Inflammatory macrophage treated with lipopolysaccharide for 1 hour (primary cell): ENCODE measurements around the gene IL23A.
"Not testable (repeated sequence)": the region's sequence is repeated elsewhere in the genome, so short reads cannot be mapped to it uniquely, and the experiment has no call there.

Experiments used
- DNase-seq, 2 donors: peaks; one replicate each; pipeline ENCODE4 v3.0.0-alpha.2; 2020 to 2022

The IL23A gene

DNA sequence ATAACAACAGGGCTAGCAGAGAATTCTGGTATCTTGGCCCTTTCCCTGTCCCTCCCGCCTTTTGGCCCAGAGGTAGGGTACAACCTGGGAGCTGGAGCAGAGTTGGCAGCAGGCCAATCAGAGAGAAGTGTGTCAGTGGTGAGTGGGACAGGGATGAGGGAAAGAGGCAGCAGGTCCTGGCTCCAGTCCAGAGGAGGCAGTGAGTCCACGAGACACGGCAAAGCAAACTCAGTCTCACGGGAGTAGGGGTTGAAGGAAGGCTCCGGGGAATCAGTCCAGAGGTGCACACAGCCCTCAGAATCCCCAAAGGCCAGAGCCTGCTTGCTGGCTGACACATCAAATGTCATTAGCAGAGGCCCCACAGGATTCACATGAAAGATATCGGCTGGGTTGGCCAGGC lies 12.2 kb upstream of the IL23A start:
- no peak for DNase-seq

DNA sequence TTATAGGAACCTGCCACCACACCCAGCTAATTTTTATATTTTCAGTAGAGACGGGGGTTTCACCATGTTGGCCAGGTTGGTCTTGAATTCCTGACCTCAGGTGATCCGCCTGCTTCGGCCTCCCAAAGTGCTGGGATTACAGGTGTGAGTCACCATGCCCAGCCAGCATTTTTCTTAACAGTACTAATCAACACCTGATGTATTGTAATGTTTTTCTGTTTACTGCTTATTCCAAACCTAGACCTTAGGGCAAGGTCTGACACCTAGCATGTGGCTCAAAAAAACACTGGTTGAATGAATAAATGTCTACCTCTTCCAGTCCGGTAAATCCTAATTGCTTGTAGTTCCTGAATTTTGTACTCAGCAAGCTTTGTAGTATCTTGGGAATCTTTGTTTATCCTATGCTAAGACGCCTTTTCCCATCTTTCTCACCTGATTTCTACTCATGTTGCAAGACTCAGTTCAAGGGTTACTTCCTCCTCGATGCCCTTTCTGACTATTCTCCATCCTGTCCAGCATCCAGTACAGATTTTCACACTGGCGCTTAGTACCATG lies 7.7 kb upstream of the IL23A start:
- DNase-seq, result no peak

DNA sequence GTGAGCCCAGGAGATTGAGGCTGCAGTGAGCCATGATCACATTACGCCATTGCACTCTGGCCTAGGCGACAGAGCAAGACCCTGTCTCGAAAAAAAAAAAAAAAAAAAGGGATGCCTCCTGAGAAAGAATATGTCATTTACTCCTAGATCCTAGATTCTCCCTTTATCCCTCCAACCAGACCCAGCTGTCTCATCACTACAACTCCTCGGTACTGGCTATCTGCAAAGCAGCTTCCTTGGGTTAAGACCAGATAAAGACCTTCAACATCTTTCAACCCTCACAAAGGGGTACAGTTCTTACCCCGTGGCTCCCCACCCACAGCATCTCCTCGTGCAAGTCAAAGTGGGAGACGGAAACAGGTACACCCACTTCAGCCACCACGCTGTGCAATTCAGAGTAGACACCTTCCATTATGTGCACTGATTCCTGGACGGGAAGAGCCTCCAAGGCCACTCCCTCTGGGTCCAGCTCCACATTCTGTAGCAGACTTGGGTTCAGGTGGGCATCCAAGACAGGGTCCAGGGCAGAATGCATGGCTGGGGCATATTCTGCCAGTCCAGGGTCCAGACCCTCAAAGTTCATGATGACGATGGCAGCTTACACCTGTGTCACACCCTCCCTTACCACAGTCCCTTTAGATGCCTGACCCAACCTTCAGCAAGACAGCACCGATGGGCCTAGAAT lies 6.0 kb upstream of the IL23A start:
- no peak for DNase-seq

DNA sequence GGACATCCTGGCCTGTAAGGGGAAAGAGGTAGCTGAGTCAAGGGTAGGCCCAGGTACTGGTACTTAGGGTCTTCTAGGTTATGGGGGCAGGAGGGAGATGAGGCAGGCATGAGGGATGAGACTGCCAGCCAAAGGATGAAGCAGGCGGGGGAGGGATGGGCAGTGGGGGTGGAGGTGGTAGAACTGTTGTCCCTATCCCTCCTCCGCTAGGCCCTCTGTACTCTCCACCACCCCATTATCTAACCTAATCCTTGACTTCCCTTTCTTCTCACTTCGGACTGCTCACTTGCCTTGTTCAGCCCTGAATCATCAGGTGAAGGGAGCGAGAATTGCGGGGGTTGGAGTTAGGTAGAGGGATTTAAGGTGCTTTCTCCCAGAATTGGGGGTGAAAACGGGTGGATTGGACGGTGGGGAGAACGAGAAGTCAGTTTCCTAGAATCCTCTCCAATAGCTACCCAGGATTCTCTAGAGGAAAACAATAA lies 5.4 kb upstream of the IL23A start:
- DNase-seq, result no peak

DNA sequence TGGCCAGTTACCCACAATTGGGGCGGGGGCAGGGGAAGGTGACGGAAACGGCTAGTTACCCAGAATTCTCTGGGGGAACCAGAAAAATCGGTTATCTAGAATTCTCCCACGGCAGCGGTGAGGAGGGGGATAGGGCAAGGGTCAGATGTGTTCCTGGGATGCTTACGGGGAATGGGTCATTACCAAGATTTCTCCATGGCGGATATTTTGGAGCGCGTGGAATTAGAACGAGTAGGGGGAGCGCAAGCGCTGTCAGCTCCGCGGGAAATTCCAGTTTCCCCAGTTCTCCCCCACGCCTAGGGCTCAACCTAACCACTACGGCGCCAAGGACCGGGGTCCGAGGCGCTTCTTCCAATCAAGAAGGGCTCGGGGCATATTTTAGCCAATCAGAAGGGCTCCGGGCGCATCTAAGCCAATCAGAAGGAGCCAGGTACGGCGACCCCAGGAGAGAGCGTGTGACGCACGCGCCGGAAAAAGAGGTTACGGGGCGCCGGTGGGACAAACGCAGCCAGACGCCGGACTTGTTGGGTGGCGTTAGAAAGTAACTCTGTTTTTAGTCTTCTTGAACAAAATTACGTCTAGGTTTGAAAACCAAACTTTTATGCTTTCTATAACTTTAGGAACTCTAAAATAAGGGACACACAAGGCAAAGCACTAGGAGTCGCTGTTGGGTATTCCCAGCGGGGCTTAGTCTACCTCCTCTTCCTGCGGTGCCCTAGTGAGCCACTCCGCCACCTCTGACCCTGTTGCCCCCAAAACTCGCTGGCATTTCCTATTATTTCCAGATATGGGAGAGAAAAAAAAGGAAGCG lies 4.8 kb upstream of the IL23A start, which contains the start of gene PAN2:
PAN2 (minus strand) TSS at position 322 of the 811 bp plus-strand sequence. CDS start 906 bp downstream, outside the sequence.
- peak; percentile 98 to 99 for DNase-seq

DNA sequence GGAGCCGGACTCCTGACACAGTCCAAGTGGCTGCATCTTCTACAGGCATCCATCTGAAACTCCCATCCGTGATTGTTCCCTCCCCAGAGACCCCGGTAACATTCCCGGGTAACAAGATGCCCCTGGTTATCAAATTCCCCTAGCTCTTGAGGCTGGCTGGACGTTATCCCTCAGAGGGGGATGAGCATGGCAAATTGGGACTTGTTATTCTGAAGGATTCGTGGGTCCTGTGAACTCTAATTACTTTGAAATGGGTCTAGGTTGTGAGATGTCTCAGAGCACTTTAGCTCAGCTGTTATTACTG lies 4.2 kb upstream of the IL23A start:
- no peak for DNase-seq

DNA sequence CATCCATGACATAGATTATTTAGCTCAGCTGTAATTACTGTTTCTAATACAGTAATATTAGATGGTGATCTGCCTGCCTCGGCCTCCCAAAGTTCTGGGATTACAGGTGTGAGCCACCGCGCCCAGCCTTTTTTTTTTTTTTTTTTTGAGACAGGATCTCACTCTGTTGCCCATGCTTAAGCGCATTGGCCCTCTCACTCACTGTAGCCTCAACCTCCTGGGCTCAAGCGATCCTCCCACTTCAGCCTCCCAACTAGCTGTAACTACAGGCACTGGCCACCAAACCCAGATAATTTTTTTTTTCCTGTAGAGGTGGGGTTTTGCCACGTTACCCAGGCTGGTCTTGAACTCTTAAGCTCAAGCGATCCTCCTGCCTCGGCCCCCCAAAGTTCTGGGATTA lies 3.2 kb upstream of the IL23A start:
- not testable (repeated sequence) for DNase-seq

DNA sequence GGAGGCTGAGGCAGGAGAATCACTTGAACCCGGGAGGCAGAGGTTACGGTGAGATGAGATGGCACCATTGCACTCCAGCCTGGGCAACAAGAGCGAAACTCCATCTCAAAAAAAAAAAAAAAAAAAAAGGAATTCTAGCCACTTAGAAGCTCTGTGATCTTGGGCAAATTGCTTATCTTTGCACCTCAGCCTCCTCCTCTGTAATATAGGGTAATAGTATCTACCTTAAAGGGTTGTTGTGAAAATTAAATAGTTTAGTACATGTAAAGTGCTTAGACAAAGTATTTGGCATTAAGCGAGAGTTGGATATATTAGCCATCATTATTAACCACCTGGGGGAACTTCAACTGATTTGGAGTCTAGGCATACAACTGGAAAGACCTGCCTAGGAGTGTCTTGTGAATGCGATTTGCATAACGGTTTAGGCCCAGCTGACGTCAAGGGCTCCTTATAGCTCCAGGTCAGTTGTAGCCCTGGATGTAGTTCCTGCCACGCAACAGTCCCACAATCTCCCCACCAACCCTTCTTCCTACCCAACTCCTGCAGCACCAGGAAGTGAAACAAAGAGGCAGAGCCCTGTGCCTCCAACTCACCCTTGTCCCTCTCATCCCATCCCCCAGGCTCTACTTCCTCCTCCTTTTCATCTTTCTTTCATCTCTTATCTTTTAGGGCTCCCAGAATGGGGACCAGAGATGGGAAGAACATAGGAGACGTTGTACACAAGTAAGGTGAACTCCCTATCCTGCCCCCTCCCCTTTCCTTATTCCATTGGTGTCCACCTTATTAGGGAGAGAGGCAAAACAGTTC lies 2.1 kb upstream of the IL23A start:
- peak; percentile 92 to 99 for DNase-seq

DNA sequence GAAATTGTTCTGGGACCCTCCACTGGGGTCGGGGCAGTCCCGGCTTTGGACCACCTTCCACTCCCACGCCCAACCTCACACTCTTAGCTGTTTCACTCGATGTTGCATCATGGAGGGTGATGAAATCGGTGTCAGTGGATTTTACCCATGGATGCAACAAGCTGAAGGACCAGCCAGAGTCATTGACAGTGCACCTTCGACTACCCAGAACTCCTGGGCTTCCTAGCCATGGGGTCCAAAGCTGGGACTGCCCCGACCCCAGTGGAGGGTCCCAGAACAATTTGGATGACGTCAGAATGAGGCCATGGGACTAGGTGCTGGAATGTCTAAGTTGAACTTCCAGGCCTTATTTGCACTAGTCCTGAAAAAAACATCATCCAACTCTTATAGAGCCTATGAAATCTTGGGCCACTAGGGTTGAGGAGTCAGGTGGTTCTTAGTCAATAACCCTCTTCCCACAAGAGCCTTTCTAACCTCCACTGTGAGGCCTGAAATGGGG lies 882 bp upstream of the IL23A start:
- DNase-seq, result peak; percentile 98 to 99

DNA sequence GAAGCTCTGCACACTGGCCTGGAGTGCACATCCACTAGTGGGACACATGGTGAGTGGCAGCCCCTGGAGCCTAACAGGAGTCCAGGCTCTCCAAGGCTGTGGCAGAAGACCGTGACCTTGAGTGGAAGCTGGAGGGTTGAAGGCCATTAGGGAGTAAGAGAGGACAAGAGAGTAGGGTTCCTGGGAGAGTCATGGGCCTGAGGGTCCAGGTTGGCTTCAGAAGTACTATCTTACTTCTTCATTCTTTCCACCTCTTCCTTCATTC lies 406 bp downstream of the IL23A start:
- no peak for DNase-seq

DNA sequence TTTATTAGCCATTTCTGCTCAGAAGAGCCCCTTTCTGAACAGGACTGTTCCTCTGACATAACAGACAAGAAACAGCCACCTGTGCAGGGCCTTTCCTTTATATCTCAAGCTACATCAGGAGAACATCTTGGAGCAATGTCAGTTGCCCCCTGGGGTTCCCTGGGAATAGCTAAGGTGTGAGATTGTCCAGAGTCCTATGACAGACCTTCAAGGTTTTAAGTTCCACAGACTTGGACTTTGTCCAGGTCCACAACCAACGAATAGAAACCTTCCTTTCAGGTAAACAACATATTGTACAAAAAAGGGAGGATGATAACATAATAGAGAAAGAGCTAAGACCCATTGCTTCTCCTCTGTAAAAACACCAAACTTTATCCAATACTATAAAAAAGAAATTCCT lies 2.9 kb downstream of the IL23A start:
- no peak for DNase-seq

DNA sequence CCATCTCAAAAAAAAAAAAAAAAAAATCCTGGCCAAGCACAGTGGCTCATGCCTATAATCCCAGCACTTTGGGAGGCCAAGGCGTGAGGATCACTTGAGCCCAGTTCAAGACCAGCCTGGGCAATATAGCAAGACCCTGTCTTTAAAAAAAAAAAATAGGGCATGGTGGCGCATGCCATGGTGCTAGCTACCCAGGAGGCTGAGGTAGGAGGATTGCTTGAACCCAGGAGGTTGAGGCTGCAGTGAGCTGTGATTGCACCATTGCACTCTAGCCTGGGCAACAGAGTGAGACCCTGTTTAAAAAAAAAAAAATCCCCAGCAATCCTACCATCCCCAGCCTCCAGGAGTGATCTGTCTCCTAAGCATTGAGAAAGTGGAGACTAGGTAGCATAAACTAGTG lies 3.6 kb downstream of the IL23A start:
- DNase-seq, result not testable (repeated sequence)

DNA sequence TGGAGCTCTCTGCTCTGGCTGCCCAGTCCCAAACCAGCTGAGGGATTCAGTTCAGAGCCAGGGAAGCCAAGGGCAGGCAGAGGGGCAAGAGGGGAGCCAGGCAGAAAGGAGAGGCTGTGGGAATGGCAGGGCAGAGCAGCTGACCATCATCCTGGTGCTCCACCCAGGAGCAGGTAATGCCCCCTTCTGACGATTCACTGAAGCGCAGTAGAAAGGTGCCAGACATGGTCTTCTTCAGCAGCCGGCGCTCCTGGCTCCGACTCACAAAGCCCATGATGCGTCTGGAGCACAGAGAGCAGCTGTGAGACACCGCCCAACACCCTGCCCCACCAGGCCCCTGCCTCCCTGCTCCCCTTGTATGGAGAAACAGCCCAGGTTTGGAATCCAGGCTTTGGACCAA lies 8.0 kb downstream of the IL23A start:
- DNase-seq, result no peak

DNA sequence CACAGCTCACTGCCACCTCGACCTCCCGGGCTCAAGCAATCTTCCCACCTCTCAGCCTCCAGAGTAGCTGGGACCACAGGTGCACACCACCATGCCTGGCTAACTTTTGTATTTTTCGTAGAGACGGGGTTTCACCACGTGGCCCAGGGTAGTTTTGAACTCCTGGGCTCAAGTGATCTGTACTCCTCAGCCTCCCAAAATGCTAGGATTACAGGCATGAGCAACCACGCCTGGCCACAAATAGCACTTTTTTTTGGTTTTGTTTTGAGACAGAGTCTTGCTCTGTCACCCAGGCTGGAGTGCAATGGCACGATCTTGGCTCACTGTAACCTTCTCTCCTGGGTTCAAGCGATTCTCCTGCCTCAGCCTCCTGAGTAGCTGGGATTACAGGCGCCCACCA lies 8.6 kb downstream of the IL23A start:
- not testable (repeated sequence) for DNase-seq

DNA sequence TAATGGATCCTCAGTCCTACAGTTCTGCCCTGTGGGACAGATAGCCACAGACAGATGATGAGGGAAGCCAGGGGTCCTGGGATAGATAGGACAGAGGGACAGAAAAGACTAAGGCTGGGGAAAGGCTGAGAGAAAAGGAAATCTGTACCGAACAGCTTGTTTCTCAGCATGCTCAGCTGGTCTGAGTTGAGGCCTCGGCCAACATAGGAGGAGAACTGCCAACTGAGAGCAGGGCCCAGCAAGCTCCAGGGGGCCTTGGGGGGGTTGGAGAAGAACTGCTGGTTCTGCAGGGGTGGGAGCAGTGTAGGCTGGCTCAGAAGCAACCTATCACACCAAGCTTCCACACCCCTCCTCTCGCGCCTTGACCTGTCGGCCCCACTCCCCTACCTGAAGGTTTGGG lies 10.1 kb downstream of the IL23A start:
- DNase-seq, result no peak

DNA sequence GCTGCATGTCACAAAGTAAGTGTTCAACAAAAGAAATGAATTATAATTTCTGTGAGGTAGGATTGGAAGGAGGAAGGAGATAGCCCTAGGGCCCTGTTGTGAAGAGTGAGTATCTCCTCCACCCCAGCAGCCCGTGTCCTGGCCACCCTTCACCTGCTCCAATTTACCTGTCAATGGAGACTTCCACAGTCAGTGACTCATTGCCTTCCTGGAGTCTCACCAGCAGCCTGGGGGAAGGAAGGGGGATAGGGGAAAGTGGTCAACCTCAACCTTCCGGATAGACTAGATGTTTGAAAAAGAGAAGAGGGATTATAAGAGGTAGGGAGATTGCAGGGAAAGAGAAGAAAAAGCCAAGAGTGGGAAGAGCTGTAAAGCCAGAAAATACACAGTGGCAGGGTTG lies 12.0 kb downstream of the IL23A start:
- DNase-seq, result no peak

DNA sequence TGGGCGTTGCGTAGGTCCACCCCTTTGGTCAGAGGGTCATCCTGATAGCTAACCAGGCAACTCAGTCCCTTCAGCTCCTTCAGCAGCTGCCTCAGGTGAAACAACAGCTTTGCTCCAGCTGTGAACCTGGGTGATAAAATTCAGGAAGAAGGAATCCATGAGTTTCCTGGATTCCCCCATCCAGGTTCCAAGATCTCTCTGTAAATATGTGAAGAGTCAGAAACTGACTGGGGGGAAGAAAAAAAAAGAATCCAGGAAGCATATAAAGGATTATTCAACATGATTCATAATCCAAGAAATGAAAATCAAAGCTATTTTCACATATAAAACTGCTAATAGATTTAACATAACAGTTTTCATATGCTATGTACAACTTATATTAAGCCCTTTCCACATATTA lies 12.6 kb downstream of the IL23A start:
- DNase-seq, result no peak

DNA sequence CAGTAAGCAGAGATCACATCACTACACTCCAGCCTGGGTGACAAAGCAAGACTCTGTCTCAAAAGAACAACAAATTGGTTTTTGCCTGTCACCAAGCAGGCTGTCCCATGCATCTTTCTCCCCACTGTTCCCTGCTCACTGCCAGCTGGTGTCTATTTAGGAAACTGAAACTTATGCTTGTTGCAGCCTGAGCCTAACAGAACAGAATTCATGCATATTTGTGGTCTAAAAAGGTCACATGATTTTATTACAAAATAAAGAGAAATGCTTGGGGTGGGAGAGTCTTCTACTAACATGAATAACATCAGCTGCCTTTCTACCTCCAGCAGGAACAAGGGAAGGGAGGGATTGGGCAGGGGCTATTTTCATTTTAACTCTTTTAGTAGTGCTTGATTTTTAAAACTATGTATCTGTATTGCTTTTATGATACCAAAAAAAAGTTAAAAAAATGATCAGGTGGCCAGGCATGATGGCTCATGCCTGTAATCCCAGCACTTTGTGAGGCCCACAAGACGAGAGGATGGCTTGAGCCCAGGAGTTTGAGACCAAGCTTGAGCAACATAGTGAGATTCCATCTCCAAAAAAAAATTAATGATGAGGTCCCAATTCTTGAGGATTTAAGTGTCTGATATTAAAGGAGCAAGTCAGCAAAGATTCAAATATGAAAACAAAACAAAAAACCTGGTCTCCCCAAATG lies 20.3 kb downstream of the IL23A start:
- peak; percentile 76 to 78 for DNase-seq

DNA sequence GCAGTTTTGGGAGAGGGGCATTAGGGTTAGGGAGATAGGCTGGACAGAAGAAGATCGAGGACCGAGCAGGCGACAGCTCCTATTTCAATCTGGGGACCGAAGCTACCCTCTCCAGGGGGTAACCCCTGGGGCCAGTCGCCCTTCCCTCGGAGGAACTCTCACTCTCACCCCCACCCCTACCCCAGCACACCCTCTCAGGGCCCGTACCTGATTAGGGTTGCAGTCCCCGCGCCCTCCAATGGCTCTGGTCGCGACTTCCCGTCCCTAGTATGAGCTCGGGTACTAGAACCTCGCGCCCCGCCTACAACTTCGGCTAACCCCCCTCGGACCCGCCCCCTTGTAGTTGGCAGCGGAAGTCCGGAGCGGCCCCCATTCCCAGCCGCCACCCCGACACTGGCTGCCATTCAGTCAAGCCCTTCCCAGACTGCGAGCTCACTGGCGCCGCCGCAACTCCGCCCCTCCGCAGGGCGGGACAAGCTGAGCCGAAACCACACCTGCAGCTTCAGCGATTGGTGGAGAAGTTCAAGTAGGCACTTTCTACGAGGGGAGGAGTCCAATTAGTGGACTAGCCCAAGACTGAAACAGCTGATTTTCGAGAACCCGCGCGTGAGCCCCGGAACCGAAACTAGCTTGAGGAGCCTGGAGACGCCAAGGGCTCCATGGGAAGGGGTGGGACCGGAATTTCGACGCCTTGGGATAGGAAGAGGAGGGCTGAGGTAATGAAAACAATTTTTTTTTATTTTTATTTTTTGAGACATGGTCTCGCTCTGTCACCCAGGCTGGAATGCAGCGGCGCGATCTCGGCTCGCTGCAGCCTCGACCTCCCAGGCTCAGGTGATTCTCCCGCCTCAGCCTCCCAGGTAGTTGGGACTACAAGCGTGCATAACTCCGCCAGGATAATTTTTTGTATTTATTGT lies 21.4 kb downstream of the IL23A start, which contains the start of gene STAT2:
STAT2 (minus strand) TSS at position 257 of the 917 bp plus-strand sequence. CDS start 3,536 bp downstream, outside the sequence.
- DNase-seq, result peak; percentile 99 to 100

DNA sequence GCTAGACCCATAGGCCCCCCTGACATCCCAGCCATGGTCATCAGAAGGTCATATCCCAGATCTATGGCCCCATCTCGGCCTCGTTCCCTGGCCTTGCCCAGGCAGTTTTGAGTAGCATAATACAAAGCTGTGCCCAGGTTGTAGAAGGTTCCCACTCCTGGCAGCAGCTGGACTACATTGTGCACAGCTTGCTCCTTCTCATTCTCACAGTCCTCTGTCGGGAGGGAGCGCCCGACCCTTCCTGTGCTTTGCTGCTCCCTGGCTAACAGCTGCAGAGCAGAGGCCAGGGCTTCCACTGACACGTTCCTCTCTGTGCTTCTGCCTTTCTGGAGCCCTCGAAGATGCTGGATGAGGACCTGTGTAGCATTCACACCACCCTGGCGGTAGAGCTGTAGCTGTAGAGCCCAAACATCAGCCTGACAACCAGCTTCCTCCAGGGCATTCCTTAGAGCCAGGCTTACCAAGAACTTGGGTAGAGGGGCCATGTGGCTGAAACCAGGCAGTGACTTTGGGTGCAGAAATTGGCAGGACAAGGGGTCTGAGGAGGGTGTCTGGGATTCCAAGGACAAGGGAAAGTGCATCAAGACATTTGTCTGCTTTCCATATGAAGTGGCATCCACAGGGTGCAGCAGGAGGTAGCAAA lies 22.9 kb downstream of the IL23A start:
- no peak for DNase-seq
